Measurements from ENCODE around the gene TMEM237.

The TMEM237 gene

DNA sequence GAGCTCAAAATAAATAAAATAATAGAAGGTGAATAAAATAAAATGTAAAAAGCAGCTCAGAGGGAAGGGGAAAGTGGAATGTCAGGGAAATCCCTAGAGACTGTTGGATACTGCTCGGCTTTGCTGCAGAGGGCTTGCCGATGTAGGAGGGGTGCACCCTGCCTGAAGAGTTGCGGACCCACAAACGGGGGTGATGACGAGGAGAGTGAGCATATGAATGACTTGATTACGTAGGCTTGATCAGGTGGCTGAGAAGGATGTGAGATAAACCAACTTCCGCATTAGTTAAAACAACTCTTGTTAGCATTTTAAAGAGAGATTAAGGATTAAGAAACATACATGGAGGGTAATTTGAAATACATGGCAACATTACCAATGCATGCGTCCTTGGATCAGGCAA lies 21.0 kb upstream of the TMEM237 start:
- no peaks in the 10 kb centered on the region for H3K27me3 Mint-ChIP-seq (ENCODE audit: low read depth, poor library complexity)
- TF ChIP-seq, protein P1, sequence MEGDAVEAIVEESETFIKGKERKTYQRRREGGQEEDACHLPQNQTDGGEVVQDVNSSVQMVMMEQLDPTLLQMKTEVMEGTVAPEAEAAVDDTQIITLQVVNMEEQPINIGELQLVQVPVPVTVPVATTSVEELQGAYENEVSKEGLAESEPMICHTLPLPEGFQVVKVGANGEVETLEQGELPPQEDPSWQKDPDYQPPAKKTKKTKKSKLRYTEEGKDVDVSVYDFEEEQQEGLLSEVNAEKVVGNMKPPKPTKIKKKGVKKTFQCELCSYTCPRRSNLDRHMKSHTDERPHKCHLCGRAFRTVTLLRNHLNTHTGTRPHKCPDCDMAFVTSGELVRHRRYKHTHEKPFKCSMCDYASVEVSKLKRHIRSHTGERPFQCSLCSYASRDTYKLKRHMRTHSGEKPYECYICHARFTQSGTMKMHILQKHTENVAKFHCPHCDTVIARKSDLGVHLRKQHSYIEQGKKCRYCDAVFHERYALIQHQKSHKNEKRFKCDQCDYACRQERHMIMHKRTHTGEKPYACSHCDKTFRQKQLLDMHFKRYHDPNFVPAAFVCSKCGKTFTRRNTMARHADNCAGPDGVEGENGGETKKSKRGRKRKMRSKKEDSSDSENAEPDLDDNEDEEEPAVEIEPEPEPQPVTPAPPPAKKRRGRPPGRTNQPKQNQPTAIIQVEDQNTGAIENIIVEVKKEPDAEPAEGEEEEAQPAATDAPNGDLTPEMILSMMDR (IDR thresholded peaks at IDR 0.05): no peak
- H3K36me3 Mint-ChIP-seq (ENCODE audit: low read depth): no peaks in the 10 kb centered on the region

GRCh38 chr2:201661366-201661765 lies 18.1 kb upstream of the TMEM237 start:
- no peak overlapping the region for H3K27ac Mint-ChIP-seq
- peaks cover 9% of the 10 kb centered on the region for H3K27me3 Mint-ChIP-seq (ENCODE audit: low read depth, poor library complexity)
- H3K36me3 Mint-ChIP-seq (ENCODE audit: low read depth): no peaks in the 10 kb centered on the region
- TF ChIP-seq, protein P1 (IDR thresholded peaks at IDR 0.05): no peak
- H3K4me1 Mint-ChIP-seq: peaks cover 10% of the 10 kb centered on the region
- DNase-seq: no peak
- H3K4me3 Mint-ChIP-seq: no peak overlapping the region
- H3K9me3 Mint-ChIP-seq: peaks cover 4% of the 10 kb centered on the region

More for the DNA sequence above, 21.0 kb upstream of the TMEM237 start:
- peaks cover 8% of the 10 kb centered on the region for H3K4me1 Mint-ChIP-seq
- peaks cover 4% of the 10 kb centered on the region for H3K9me3 Mint-ChIP-seq
- no peak overlapping the region for H3K4me3 Mint-ChIP-seq
- DNase-seq: no peak
- no peak overlapping the region for H3K27ac Mint-ChIP-seq

- Mint-ChIP-seq H3K4me1 (peaks cover 10% of the 10 kb centered on the region), H3K27me3 (ENCODE audit: low read depth, poor library complexity) (peaks cover 12% of the 10 kb centered on the region), H3K9me3 (peaks cover 4% of the 10 kb centered on the region), H3K4me3 (no peak overlapping the region), H3K27ac (no peak overlapping the region), H3K36me3 (ENCODE audit: low read depth) (no peaks in the 10 kb centered on the region)
- TF ChIP-seq, protein P1 (IDR thresholded peaks at IDR 0.05): no peak
- DNase-seq: no peak
Measured at GRCh38 chr2:201660293-201660895, 17.1 kb upstream of the TMEM237 start.

DNA sequence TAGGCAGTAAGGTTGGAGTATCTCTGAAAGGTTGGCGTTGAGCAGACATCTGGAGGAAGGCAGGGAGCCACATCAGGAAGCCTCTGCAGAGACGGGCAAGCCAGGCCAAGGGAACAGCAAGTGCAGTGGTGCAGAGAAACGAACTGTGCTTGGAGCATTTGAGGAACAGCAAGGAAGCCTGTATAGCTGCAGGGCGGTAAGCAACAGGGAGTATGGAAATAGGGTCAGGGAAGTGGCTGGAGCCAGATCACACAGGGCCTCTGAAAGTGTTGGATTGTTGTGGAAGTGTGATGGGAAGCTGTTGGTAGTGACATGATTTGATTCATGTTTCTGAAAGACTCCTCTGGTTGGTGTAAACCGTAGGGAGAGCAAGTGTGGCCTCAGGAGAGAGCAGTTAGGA lies 13.4 kb upstream of the TMEM237 start:
- peaks cover 20% of the 10 kb centered on the region for H3K27me3 Mint-ChIP-seq (ENCODE audit: low read depth, poor library complexity)
- no peak overlapping the region for H3K4me3 Mint-ChIP-seq
- no peak for DNase-seq
- peak overlapping the region; percentile 33 for H3K27ac Mint-ChIP-seq
- H3K9me3 Mint-ChIP-seq: no peaks in the 10 kb centered on the region
- no peaks in the 10 kb centered on the region for H3K36me3 Mint-ChIP-seq (ENCODE audit: low read depth)
- TF ChIP-seq, protein P1 (IDR thresholded peaks at IDR 0.05): no peak
- peaks cover 10% of the 10 kb centered on the region for H3K4me1 Mint-ChIP-seq

GRCh38 chr2:201656102-201656501 lies 12.8 kb upstream of the TMEM237 start:
- Mint-ChIP-seq H3K4me1 (peaks cover 10% of the 10 kb centered on the region), H3K36me3 (ENCODE audit: low read depth) (no peaks in the 10 kb centered on the region), H3K4me3 (no peak overlapping the region), H3K27me3 (ENCODE audit: low read depth, poor library complexity) (peaks cover 22% of the 10 kb centered on the region), H3K27ac (no peak overlapping the region), H3K9me3 (no peaks in the 10 kb centered on the region)
- no peak for DNase-seq
- TF ChIP-seq, protein P1 (IDR thresholded peaks at IDR 0.05): no peak

Data from nephron progenitor cell (in vitro differentiated cells).